ENCODE measurements around the gene ZNF653.
A peak's percentile ranks its signal among the peaks of the same experiment; 100 is the strongest.

The ZNF653 gene

GRCh38 chr19:11510444-11510843, 4.8 kb upstream of the ZNF653 start:
- no peak for DNase-seq

GRCh38 chr19:11507370-11508078, 1.9 kb upstream of the ZNF653 start:
- no peak for DNase-seq

DNA sequence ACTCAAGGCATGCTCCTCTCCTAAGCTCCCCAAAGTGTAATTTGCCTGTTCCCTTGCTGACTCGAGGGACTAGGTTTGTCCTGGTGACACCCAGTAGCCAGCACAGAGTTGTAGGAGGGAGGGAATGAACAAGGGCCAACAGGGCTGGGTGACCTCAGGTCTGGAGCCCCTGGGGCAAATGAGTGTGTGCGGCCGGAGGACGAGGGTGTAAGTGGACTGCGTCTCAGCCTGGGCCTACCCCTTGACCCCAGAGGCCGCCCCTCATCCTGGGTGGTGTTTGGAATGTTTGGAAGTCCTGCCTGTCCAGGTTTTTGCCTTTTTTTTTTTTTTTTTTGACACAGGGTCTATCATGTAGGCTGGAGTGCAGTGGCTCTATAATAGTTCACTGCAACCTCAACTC, 1.3 kb upstream of the ZNF653 start:
- DNase-seq, result no peak

DNA sequence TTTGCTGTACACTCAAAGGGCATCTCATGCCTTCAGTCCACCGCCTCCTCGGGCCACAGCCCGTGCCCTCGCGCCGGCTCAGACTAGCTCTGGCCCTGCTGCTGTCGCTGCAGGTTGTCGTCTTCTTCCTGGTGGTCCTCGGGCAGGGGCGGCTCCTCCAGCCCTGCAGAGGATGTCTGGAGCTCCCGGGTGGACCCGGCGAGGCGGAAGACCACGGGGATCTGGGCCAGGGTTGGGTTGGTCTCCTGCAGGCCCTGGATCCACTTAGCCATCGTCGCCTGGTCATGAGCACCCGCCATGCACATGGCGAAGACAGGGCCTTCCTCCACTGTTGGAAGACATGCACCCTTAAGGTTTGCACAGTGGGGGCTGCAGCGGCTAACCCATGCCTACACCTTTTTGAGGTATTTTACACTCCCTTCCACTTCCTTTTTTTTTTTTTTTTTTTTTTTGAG, 489 bp upstream of the ZNF653 start:
- DNase-seq, result no peak

DNA sequence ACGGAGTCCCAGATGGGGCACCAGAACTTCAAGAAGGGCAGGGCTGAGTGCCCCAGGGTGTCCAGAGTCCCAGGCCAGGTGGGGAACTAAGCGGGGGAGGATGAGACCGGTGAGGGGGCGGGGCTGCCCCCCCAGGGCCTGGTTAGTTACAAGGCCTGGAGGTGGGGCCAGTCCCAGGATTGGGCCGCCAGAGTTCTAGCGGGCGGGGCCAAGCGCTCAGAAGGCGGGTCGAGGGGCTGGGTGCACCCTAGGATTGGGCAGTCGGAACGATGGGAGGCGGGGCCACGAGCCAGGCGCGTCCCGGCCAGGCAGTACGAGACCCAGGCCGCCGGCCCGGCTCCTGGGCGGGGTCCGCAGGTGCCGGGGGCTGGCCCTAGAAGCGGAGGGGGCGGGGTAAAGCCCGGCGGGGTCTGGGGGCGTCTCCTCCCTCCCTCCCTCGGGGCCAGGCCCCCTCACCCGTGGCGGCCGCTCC, 571 bp downstream of the ZNF653 start:
- peak; percentile 64 to 89 for DNase-seq

DNA sequence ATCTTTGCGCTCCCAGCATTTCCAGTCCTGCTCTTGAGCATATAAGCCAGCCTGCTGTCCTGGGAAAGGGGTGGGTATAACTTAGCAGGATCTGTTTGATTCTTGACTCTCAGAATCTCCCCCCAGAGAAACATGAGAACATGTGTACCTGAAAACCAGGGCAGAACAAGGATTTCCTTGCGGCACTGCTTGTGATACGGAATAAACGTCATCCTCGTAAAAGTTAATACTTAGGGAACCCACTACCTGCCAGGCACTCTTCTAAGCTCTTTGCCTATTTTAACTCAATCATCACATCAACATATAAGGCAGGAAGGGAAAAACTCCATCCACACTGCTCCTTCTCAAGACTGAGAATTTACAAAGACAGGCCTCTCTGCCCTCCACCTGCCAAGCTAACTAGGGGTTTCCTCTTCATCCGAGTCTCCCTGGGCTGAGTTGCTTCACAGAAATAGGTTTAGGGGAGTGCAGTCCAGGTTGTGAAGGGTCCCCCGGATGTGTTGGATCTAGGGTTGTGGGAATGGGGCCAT, 1.1 kb downstream of the ZNF653 start:
- no peak for DNase-seq

GRCh38 chr19:11499890-11500420, 5.7 kb downstream of the ZNF653 start:
- DNase-seq, result no peak

DNA sequence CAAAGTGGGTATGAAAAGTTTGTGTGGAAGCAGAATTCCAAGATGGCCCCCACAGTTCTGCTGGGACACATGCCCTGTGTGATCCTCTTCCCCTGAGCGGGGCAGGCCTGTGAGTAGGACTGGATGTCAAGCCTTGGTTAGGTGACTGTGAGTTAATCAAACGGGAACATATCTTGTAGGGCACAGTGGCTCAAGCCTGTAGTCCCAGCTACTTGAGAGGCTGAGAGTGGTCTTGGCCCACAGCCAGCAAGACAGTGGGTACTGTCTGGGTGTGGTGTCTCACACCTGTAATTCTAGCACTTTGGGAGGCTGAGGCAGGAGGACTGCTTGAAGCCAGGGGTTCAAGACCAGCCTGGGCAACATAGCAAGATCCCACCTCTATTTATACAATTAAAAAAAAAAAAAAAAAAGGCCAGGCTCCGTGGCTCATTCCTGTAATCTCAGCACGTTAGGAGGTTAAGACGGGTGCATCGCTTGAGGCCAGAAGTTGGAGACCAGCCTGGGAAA, 6.4 kb downstream of the ZNF653 start:
- DNase-seq, result no peak

DNA sequence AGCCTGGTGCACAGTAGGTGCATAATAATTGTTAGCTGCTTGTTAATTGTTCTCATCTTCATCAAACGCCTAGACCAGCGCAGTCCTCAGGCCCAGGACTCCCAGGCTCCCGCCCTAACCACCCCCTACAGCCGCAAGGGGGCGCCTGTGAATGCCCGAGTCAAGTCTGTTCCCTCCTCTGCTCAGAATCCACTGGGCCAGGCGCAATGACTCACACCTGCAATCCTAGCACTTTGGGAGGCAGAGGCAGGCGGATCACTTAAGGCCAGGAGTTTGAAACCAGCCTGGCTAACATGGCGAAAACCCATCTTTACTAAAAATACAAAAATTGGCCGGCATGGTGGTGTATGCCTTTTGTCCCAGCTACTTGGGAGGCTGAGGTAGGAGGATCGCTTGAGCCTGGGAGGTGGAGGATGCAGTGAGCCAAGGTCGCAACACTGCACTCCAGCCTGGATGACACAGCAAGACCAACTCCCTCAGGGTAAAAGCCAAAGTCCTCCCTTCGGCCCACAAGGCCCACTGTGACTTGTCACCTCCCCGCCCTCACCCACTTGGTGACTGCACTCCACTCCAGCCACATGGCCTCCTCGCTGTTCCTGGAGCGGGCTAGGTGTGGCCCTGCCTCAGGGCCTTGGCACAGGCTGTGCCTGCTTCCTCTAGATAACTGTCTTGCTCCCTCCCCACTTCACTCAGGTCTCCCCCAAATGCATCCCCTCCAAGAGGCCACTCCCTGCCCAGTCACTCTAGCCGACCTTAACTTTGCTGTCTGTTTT, 9.1 kb downstream of the ZNF653 start:
- no peak for DNase-seq

GRCh38 chr19:11495885-11496284, 9.8 kb downstream of the ZNF653 start:
- DNase-seq, result no peak

GRCh38 chr19:11495481-11495880, 10.2 kb downstream of the ZNF653 start:
- peak; percentile 74 to 79 for DNase-seq

GRCh38 chr19:11494634-11495285, 10.9 kb downstream of the ZNF653 start:
- DNase-seq, result peak in 1 of 2 experiments; percentile 76

- no peak for DNase-seq
Observed at GRCh38 chr19:11489378-11489777, 16.3 kb downstream of the ZNF653 start.

DNA sequence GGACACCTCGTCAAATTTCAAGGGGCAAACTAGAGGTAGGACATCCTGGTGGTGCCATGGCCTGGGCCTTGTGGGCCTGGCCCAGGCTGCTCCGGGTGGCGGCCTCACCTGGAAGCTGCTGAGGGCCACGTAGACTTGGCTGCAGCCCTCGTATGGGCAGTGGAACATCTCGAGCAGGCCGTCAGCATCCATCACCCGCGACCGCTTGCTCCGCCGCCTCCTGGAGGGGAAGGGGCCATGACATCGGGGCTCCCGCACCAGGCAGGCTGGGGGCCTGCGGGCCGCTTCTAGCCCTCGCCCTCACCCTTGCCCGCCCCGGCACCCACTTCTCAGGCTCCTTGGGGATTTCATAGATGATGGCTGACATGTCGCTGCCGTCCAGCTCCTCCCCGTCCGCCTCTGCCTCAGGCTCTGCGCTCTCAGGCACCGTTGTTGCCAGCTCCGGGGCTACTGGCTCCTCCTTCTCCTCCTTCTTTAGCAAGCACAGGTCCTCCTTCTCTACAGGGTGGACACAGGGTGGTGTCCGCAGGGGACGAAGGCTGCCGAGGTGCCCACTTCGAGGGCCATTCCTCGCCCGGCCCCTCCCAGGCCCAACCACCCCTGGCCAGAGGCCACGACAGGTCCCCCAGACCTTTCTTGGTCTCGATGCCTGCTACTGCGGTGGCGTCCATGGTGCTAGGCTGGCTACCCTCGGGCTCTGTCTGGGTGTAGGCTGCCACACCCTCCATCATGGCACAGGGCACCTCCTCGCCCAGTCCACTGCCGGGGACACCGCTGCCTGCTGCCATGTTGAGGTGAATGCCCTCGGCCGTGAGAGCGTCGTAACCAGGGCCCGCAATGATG, 18.8 kb downstream of the ZNF653 start:
- no peak for DNase-seq

DNA sequence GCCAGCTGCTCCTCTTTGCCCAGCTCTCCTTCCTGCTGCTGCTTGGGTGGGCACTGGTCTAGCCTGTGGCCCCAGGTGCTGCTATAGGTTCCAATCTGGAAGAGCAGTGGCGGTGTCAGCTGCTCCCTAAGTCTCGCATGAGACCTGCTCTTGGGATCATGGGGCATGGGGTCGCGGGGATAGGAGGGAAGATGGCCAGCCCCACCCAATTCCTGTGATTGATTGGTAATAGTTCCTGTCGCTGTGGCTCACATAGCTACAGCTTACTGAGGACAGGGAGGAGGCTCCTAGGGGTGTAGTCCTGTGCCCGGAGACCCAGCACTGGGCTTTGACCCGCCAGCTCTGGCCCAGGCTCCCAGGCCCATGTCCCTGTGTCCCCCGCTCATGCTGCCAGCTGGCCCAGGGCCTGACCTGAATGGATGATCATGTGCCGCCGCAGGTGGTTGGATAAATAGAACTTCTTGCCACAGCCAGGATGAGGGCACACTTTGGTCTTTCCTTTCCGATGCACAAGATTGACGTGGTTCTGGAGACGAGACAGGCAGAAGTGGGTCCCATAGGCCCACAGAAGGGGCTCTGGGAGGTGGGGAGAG, 20.3 kb downstream of the ZNF653 start:
- no peak for DNase-seq

DNA sequence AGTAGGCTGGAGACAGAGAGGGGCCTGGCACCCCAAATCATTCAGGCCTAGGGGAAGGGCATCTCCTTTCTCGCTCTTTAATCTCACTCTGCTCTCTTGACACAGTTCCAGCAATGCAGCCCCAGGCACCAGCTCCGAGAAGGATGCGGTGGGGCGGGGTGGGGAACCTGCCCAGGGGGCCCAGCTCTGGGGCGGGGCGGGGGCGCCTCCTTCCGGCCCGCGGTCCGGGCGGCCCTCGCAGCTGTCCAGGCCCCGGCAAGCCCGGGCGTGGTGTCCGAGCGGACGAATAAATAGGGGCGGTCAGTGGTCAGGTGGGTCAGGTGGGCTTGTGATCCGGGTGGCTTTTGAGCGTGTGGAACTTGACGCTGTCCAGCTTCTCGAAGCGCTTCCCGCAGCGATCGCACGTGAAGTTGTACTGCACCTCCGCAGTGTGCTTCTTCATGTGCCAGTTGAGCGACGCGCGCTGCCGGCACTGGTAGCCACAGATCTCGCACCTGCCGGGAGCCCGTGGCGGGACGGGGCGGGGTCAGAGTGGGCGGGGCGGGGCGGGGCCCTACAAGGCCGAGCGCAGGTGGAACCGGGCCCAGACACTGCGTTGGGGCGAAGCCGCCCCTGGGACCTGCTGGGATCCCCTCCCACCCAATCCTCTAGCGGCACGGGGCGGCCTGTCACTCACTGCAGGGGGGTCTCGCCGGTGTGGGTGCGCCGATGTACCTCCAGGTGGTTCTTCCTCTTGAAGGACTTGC, 22.1 kb downstream of the ZNF653 start:
- DNase-seq, result no peak

DNA sequence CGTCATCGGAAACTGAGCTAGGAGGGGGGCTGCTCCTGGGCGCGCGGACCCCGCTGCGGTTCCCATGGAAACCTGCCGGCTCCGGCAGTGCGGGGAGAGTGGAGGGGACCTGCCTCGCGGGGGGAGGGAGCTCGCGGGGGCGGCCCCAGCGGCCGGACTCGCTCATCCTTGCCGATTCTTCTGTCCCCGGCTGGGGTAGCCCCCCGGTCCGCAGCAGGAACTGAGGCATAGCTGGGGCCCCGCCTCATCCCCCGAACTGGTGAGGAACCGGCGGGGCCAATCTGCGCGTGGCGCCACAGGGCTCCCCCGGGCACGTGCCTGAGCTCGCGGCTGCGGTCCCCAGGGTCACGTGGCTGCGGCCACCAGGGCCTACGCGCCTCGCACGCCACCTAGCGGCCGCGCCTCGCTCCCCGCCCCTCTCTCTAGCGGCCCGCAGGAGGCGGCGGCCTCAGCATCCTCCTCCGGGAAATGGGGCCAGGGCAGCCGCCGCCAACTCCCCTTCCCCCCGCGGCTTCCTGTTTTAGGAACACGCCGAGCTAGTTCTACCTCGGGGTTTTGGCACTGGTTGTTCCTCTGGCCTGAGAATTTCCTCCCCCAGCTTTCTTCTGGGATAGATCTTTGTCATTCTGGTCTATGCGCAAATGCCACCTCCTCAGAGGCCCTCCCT, 23.1 kb downstream of the ZNF653 start:
- DNase-seq, result peak in 1 of 2 experiments; percentile 70

DNA sequence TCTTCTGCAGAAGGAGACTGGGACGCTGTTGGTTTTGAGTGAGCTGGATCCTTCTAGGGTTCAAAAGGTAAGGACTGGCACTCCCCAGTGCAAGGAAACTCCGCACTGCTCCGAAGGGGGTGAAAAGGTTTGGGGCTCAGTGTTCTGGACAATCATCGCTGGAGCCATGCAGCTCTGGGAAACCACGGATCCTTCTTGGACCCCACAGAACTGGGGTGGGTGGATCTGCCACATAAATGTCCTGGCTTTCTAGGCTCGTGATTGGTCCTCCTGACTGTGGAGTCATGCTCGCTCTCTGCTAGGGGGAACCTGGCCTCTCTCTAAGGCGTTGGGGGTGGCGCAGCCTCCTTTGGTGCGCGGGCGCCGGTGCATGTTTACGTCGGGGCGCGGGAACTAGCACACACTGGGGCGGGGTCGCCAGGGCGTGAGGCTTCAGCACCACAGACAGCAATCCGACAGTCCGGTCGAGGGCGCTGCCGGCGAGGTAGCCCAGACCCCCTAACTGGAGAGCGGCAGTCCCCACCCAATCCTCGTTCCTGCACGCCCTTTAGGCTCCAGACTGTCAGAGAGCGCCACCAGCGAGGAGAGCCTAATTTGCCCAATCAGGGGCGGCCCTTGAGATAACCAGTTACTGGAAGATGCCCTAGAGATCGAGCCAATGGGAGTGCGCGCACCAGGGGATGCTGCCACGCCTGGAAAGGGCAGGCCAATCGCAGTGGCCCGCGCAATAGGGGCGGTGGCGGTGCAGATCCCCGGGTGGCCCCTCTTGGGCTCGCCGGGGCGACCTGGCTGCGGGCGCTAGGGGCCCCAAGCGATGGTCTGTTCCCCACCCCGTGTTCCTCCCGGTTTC, 23.9 kb downstream of the ZNF653 start:
- peak; percentile 91 to 98 for DNase-seq
